Hematopoietic multipotent progenitor cell treated with erythropoietin and hydrocortisone succinate and interleukin-3 and kit ligand, for 4 days (in vitro differentiated cells): ENCODE measurements around the gene UMOD.
"Not testable (repeated sequence)": the region's sequence is repeated elsewhere in the genome, so short reads cannot be mapped to it uniquely, and the experiment has no call there.

Experiments used
- DNase-seq: peaks from one replicate; pipeline ENCODE4 v3.0.0-alpha.2; 2015

UMOD gene

GRCh38 chr16:20320592-20320991 is 31.9 kb downstream of the UMOD start:
- DNase-seq = no peak

- no peak for DNase-seq
These were observed 32.3 kb downstream of the UMOD start for GRCh38 chr16:20320178-20320577.

- no peak for DNase-seq
These were observed 33.1 kb downstream of the UMOD start for GRCh38 chr16:20319406-20319805.

GRCh38 chr16:20318437-20318836 is 34.1 kb downstream of the UMOD start:
- no peak for DNase-seq

GRCh38 chr16:20318006-20318405 is 34.5 kb downstream of the UMOD start:
- DNase-seq = no peak

GRCh38 chr16:20317117-20317516 is 35.4 kb downstream of the UMOD start:
- DNase-seq = no peak

GRCh38 chr16:20316715-20317114 is 35.8 kb downstream of the UMOD start:
- no peak for DNase-seq

GRCh38 chr16:20315764-20316163 is 36.8 kb downstream of the UMOD start:
- no peak for DNase-seq

GRCh38 chr16:20314575-20314974 is 37.9 kb downstream of the UMOD start:
- no peak for DNase-seq

GRCh38 chr16:20313741-20314140 is 38.8 kb downstream of the UMOD start:
- DNase-seq = no peak

- DNase-seq = not testable (repeated sequence)
These were observed 39.9 kb downstream of the UMOD start for GRCh38 chr16:20312536-20313095.

- DNase-seq = no peak
These were observed 41.0 kb downstream of the UMOD start for GRCh38 chr16:20311548-20311947.

GRCh38 chr16:20310421-20311395 is 41.8 kb downstream of the UMOD start:
- no peak for DNase-seq

GRCh38 chr16:20309786-20310185 is 42.7 kb downstream of the UMOD start:
- DNase-seq = no peak

- DNase-seq = no peak
These were observed 43.5 kb downstream of the UMOD start for GRCh38 chr16:20308801-20309590.

- no peak for DNase-seq
These were observed 44.2 kb downstream of the UMOD start for GRCh38 chr16:20308266-20308665.

GRCh38 chr16:20307791-20308190 is 44.7 kb downstream of the UMOD start:
- no peak for DNase-seq

GRCh38 chr16:20307240-20307671 is 45.3 kb downstream of the UMOD start:
- no peak for DNase-seq

- no peak for DNase-seq
These were observed 46.1 kb downstream of the UMOD start for GRCh38 chr16:20306401-20306800.

GRCh38 chr16:20303012-20303411 is 49.5 kb downstream of the UMOD start:
- peak; percentile 12 for DNase-seq

- DNase-seq = no peak
These were observed 50.1 kb downstream of the UMOD start for GRCh38 chr16:20302389-20302788.

- DNase-seq = no peak
These were observed 50.7 kb downstream of the UMOD start for GRCh38 chr16:20301840-20302239.

GRCh38 chr16:20300312-20301097 is 52.0 kb downstream of the UMOD start:
- DNase-seq = peak; percentile 75
